ENCODE measurements around the gene KSR2.

Gene KSR2

DNA sequence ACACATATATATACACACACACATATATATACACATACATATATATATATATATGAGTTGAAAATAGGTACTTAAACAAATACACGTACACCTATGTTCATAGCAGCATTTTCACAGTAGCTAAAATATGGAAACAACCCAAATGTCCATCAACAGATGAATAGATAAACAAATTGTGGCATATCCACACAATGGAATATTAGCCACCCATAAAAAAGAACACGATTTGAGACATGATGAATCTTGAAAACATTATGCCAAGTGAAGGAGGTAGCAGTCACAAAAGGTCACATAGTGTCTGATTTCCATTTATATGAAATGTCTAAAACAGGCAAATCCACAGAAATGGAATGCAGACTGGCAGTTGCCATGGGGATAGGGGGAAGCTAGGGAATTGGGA lies 276.3 kb downstream of the KSR2 start:
- DNase-seq (ENCODE audit: low read depth in 2 of 2): no peak

- no peak for DNase-seq (ENCODE audit: low read depth in 2 of 2)
Observed at GRCh38 chr12:117689857-117690256, 278.9 kb downstream of the KSR2 start.

- no peak for DNase-seq (ENCODE audit: low read depth in 2 of 2)
Observed at GRCh38 chr12:117688446-117688845, 280.3 kb downstream of the KSR2 start.

GRCh38 chr12:117686911-117687377 lies 281.8 kb downstream of the KSR2 start:
- DNase-seq (ENCODE audit: low read depth in 2 of 2): no peak

- no peak for DNase-seq (ENCODE audit: low read depth in 2 of 2)
Observed at GRCh38 chr12:117686210-117686609, 282.6 kb downstream of the KSR2 start.

GRCh38 chr12:117685110-117685926 lies 283.5 kb downstream of the KSR2 start:
- no peak for DNase-seq (ENCODE audit: low read depth in 2 of 2)

DNA sequence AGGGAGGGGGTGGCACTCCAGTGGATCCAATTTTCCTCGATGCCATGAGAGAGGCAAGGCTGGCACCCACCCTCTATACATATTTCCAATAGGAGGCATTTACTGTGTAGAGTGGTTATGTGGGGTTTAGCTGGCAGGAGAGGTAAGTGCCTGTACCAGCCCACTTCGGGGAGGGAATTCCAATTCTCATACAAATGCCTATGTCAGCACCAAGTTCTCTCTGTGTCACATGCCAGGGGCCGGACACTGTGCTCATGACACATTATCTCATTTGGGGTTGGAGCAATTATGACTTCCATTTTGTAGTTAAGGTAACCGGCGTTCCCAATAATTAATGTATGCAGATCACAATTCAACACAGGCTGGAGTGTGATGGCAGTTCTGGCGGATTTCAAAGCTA lies 284.3 kb downstream of the KSR2 start:
- DNase-seq (ENCODE audit: low read depth in 2 of 2): no peak

DNA sequence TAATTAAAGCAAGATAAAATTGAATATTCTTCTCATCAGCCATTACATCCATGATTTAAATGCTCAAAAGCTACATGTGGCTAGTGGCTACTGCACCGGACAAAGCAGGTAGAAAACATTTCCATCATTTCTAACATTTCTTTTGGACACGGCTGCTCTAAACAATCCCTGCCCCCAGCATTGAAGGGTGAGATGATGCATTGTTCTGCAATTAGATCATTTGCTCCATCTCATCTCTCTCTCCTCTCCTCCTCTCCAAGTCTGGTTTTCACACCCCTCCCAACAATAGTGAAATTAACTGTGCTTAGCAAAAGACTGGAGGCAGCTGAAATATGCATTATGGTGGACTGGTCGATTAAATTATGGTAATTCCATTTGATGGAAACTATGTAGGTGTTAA lies 288.5 kb downstream of the KSR2 start:
- DNase-seq (ENCODE audit: low read depth in 2 of 2): no peak

- DNase-seq (ENCODE audit: low read depth in 2 of 2): no peak
Observed at GRCh38 chr12:117679776-117680175, 289.0 kb downstream of the KSR2 start.

- no peak for DNase-seq (ENCODE audit: low read depth in 2 of 2)
Observed at GRCh38 chr12:117674763-117675162, 294.0 kb downstream of the KSR2 start.

DNA sequence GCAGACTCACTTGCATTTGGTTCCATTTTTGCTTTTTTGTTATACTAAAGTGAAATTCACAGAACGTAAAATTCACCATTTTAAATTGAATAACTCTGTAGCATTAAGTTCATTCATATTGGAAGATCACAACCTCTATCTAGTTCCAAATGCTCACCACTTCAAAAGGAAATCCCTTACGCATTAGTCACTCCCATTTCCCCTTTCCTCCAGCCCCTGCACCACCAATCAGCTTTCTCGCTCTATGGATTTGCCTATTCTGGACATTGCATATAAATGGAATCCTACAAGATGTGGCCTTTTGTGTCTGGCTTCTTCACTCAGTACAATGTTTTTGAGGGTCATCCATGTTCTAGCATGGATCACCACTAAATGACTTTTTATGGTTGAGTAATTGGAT lies 294.5 kb downstream of the KSR2 start:
- no peak for DNase-seq (ENCODE audit: low read depth in 2 of 2)

- no peak for DNase-seq (ENCODE audit: low read depth in 2 of 2)
Observed at GRCh38 chr12:117671734-117672133, 297.1 kb downstream of the KSR2 start.

GRCh38 chr12:117664169-117664568 lies 304.6 kb downstream of the KSR2 start:
- DNase-seq (ENCODE audit: low read depth in 2 of 2): no peak

DNA sequence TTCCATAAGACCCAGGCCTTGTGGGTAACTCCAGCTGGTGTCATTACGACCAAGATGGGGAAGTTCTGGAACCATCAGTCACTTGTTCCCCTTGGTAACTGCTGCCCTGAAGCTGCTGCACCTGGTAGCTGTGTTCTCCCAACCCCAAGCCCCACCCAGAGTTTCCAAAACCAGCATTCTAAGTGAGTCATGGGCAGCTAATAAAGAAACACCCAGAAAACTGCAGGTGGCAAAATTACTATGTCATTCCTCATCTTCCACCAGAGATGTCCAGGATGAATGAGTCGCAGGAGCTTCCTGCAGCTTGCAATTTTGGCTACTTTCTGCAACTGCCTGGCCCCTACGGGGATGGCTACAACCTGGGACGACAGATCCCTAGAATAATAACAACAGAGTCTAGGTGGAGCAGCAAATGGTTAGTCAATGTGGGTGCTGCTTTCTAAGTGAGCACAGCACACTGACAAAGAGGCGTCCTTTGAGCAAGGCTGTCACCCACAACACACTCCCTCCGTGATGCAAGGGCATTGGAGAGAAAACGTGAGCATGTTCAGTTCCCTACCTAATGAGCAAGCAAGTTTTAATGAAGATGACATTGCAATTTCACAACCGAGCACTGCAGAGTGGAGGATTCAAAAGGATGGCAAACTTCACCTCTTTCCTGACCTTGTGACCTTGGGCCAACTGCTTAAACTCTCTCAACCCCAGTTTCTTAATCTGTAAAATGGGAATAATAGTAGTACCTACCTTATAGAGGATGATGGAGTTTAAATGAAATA lies 306.0 kb downstream of the KSR2 start:
- DNase-seq (ENCODE audit: low read depth in 2 of 2): no peak

DNA sequence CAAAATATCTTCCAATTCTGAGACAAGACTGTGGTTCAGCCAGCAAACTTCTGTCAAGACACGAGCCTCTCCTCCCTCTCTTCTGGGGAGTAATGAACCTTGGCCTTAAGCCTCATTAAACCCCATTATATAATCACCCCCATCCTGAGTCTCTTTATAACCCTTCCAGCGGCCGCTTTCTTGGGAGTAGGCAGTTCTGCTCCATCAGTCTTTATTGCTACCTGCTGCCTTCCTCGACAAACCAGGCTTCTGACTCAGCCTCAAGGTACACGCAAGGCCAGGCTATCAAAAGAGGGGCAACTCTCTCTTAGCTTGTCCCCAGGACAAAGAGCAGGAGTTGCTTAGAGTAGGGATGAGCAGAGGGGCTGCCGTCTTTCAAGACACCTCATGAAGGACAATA lies 306.6 kb downstream of the KSR2 start:
- DNase-seq (ENCODE audit: low read depth in 2 of 2): no peak

DNA sequence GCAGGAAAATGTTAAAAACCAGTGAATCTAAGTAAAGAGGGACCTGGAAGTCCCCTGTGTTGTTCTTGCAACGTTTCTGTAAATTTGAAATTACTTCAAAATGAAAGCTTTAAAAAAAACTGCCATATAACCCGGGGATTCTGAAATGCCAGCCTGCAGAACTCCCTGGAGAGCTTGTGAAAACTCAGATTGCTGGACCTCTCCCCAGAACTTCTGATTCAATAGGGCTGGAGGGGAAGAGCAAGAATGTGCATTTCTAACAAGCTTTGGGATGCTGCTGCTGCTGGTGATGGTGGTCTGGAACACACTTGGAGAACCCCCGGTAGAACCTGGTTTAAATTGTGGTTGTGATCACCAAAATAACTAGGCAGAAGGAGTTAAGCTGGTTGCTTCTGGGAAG lies 307.3 kb downstream of the KSR2 start:
- no peak for DNase-seq (ENCODE audit: low read depth in 2 of 2)

GRCh38 chr12:117660896-117661295 lies 307.9 kb downstream of the KSR2 start:
- DNase-seq (ENCODE audit: low read depth in 2 of 2): no peak

DNA sequence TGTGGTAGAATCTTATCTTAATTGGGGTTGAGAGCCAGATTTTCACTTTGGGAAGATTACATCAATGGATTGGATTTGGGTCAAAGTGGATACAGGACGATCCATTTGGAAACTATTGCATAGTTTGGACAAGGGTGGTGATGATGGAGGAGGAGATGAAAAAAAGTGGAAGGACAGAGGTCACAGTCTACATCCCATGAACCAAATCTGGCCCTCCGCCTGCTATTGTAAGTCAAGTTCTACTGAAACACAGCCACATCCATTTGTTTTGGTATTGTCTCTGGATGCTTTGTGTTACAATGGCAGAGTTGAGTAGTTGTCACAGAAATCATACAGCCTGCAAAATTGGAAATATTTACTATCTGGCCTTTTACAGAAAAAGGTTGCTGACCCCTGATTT lies 310.6 kb downstream of the KSR2 start:
- DNase-seq (ENCODE audit: low read depth in 2 of 2): no peak

DNA sequence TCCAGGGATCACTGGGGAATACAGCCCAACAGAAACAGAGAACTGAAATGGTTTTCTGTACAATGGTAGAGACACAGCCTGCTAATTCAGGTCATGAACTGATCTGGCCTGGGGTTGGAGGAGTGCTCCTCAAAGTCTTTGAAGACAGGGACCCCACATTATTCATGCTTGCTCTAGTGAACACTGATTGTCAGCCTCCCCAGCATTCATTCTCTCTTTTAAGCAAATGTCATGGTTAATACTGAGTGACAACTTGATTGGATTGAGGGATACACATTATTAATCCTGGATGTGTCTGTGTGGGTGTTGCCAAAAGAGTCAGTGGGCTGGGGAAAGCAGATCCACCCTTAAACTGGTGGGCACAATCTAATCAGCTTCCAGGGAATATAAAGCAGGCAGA lies 319.0 kb downstream of the KSR2 start:
- DNase-seq (ENCODE audit: low read depth in 2 of 2): no peak

DNA sequence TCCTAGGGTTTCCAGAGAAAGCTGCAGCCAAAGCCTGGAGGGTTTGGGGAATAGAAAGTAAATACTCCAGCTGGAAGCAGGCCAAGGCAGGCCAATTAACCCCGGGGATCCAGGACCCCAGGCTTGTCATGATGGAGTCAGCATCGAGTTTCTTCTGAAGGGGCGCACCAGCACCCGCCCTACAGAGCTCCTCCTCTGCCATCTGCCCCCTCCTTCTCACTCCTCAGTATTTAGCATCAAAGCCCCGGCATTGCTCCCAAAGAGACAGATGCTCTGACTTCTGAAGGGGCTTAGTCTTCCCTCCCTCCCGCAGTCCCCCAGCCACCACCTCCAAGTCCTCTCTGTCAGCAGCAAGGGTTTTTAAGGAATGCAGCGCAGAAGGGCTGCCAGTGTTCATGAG lies 322.3 kb downstream of the KSR2 start:
- DNase-seq (ENCODE audit: low read depth in 2 of 2): no peak

GRCh38 chr12:117645473-117645872 lies 323.3 kb downstream of the KSR2 start:
- no peak for DNase-seq (ENCODE audit: low read depth in 2 of 2)

GRCh38 chr12:117643971-117644370 lies 324.8 kb downstream of the KSR2 start:
- no peak for DNase-seq (ENCODE audit: low read depth in 2 of 2)

- no peak for DNase-seq (ENCODE audit: low read depth in 2 of 2)
Observed at GRCh38 chr12:117641885-117642284, 326.9 kb downstream of the KSR2 start.

All from stimulated activated CD4-positive, alpha-beta T cell treated with anti-CD3 and anti-CD28 coated beads, Interleukin-12 subunit alpha, Interleukin-12 subunit beta, amount 100 ng/mL, for 24 hours (primary cell).